ENCODE results near the gene TSPAN32. TPM values are rescaled to one million over a fixed set of nuclear protein-coding genes. Genes with fewer than 3 reads are reported as not detected.
"Not testable (repeated sequence)": the region's sequence is repeated elsewhere in the genome, so short reads cannot be mapped to it uniquely, and the experiment has no call there.

TSPAN32 gene
- total RNA-seq, 1 experiment from 2014 or later: not detected

GRCh38 chr11:2277933-2278523 lies 23.8 kb upstream of the TSPAN32 start:
- ATAC-seq (0 out of 2 replicates have a peak, but pooled peaks have one; percentile 31), DNase-seq (ENCODE audit: low read depth, low spot score) (no peak)
- BruUV-seq (replicated peaks): no TSS peak
- Histone ChIP-seq H3K4me1 (ENCODE audit: control insufficient read depth, insufficient read depth, low read length) (no peaks in the 10 kb centered on the region), H3K9me3 (ENCODE audit: control insufficient read depth, insufficient read depth, low read depth, low read length) (no peaks in the 10 kb centered on the region), H3K4me3 (ENCODE audit: low read depth in 2 of 2, low read length in 2 of 2) (no peak overlapping the region), H3K27me3 (ENCODE audit: control insufficient read depth, insufficient read depth, low read length) (peaks cover 24% of the 10 kb centered on the region), H3K27ac (ENCODE audit: low read length) (no peak overlapping the region), H3K36me3 (ENCODE audit: control insufficient read depth, insufficient read depth, low read length) (no peaks in the 10 kb centered on the region)
- intact Hi-C loops (cut with micrococcal nuclease; ENCODE audit: unreplicated experiment) (no loop called here), in situ Hi-C loops (cut with HindIII; ENCODE audit: low pct_unique_long_range_greater_than_20kb, low sequenced_read_pairs) (no loop called here)
- ChIA-PET CTCF (no interaction called here), POLR2A (no interaction called here)
- no peak for TF ChIP-seq TCF7L2 (IDR thresholded peaks at IDR 0.05; ENCODE audit: low read depth, low read length)
- TF ChIP-seq REST (IDR thresholded peaks at IDR 0.05; ENCODE audit: insufficient read depth in 1 of 2, low read depth in 2 of 2, low read length in 1 of 2): no peak
- TF ChIP-seq POLR2AphosphoS5 (IDR thresholded peaks at IDR 0.05; ENCODE audit: low read depth, low read length): no peak
- no peak for TF ChIP-seq CTCF (IDR thresholded peaks at IDR 0.05)
- no peak for TF ChIP-seq SIN3A (IDR thresholded peaks at IDR 0.05; ENCODE audit: borderline replicate concordance, insufficient read depth, low read depth, low read length)

- no peak for ATAC-seq
- Histone ChIP-seq H3K27ac (ENCODE audit: low read length) (no peak overlapping the region), H3K27me3 (ENCODE audit: control insufficient read depth, insufficient read depth, low read length) (peaks cover 36% of the 10 kb centered on the region), H3K4me1 (ENCODE audit: control insufficient read depth, insufficient read depth, low read length) (no peaks in the 10 kb centered on the region), H3K36me3 (ENCODE audit: control insufficient read depth, insufficient read depth, low read length) (no peaks in the 10 kb centered on the region), H3K4me3 (ENCODE audit: low read depth in 2 of 2, low read length in 2 of 2) (no peak overlapping the region), H3K9me3 (ENCODE audit: control insufficient read depth, insufficient read depth, low read depth, low read length) (no peaks in the 10 kb centered on the region)
- BruUV-seq (replicated peaks): no TSS peak
- intact Hi-C loops (cut with micrococcal nuclease; ENCODE audit: unreplicated experiment) (no loop called here), in situ Hi-C loops (cut with HindIII; ENCODE audit: low pct_unique_long_range_greater_than_20kb, low sequenced_read_pairs) (no loop called here)
- CTCF ChIA-PET: interaction anchor here (0.7 kb wide), 2 partner anchors 25 to 28 kb away, joined by 5 to 10 read pairs; no protein-coding TSS in a partner anchor
- no peak for DNase-seq (ENCODE audit: low read depth, low spot score)
- POLR2A ChIA-PET: interaction anchor here (0.7 kb wide), 1 partner anchor 882 kb away, joined by 6 read pairs; no protein-coding TSS in a partner anchor
- no peak for TF ChIP-seq POLR2AphosphoS5 (IDR thresholded peaks at IDR 0.05; ENCODE audit: low read depth, low read length)
- no peak for TF ChIP-seq CTCF (IDR thresholded peaks at IDR 0.05)
- no peak for TF ChIP-seq SIN3A (IDR thresholded peaks at IDR 0.05; ENCODE audit: borderline replicate concordance, insufficient read depth, low read depth, low read length)
- no peak for TF ChIP-seq REST (IDR thresholded peaks at IDR 0.05; ENCODE audit: insufficient read depth in 1 of 2, low read depth in 2 of 2, low read length in 1 of 2)
- no peak for TF ChIP-seq TCF7L2 (IDR thresholded peaks at IDR 0.05; ENCODE audit: low read depth, low read length)
Measured at GRCh38 chr11:2280208-2280607, 21.6 kb upstream of the TSPAN32 start.

- BruUV-seq (replicated peaks); in situ Hi-C loops (cut with HindIII; ENCODE audit: low pct_unique_long_range_greater_than_20kb, low sequenced_read_pairs); CTCF ChIA-PET; DNase-seq (ENCODE audit: low read depth, low spot score); H3K4me3 ChIP-seq (ENCODE audit: low read depth in 2 of 2, low read length in 2 of 2); POLR2A ChIA-PET; H3K9me3 ChIP-seq (ENCODE audit: control insufficient read depth, insufficient read depth, low read depth, low read length); intact Hi-C loops (cut with micrococcal nuclease; ENCODE audit: unreplicated experiment); H3K27ac ChIP-seq (ENCODE audit: low read length); ATAC-seq; H3K36me3 ChIP-seq (ENCODE audit: control insufficient read depth, insufficient read depth, low read length); H3K4me1 ChIP-seq (ENCODE audit: control insufficient read depth, insufficient read depth, low read length): not testable (repeated sequence)
- H3K27me3 ChIP-seq (ENCODE audit: control insufficient read depth, insufficient read depth, low read length): peaks cover 28% of the 10 kb centered on the region
Measured at GRCh38 chr11:2286350-2286749, 15.5 kb upstream of the TSPAN32 start.
